Liver (tissue), 9 donors: Measurements from ENCODE around the gene PCDHA8. TPM values are rescaled to one million over a fixed set of nuclear protein-coding genes. Genes with fewer than 3 reads are reported as not detected.

Source experiments
- DNase-seq: peaks from one replicate; pipeline ENCODE4 v3.0.0-alpha.2; 2017; ENCODE audit warnings: low spot score
- H3K27ac ChIP-seq, 2 donors: one replicate each; pipeline ENCODE4 v1.7.0; 2013; ENCODE audit warnings: inconsistent platforms in 2 of 2, low read length in 2 of 2, control low read depth in 1 of 2, low read depth in 1 of 2, mild to moderate bottlenecking in 1 of 2
- H3K27me3 ChIP-seq, 4 donors: one replicate each; pipeline versions ENCODE4 v1.6.1 to v1.7.0; 2013; ENCODE audit warnings: low read length in 3 of 4, inconsistent platforms in 1 of 4, mild to moderate bottlenecking in 1 of 4, moderate library complexity in 1 of 4; ENCODE audit not compliant: control insufficient read depth in 4 of 4, insufficient read depth in 4 of 4
- H3K36me3 ChIP-seq, 4 donors: one replicate each; pipeline versions ENCODE4 v1.6.1 to v1.7.0; 2013; ENCODE audit warnings: low read length in 3 of 4, mild to moderate bottlenecking in 3 of 4, low read depth in 1 of 4, moderate library complexity in 1 of 4; ENCODE audit not compliant: control insufficient read depth in 4 of 4, insufficient read depth in 3 of 4
- H3K4me1 ChIP-seq, 4 donors: one replicate each; pipeline versions ENCODE4 v1.6.1 to v1.7.0; 2013; ENCODE audit warnings: low read length in 3 of 4, mild to moderate bottlenecking in 3 of 4, moderate library complexity in 1 of 4; ENCODE audit not compliant: control insufficient read depth in 4 of 4, insufficient read depth in 4 of 4
- H3K4me3 ChIP-seq, 3 donors: one replicate each; pipeline versions ENCODE4 v1.6.1 to v1.7.0; 2013; ENCODE audit warnings: low read length in 3 of 3, control low read depth in 1 of 3, low read depth in 1 of 3, mild to moderate bottlenecking in 1 of 3
- H3K9ac ChIP-seq, 2 donors: one replicate each; pipeline ENCODE4 v1.7.0; 2013; ENCODE audit warnings: low read length in 2 of 2, mild to moderate bottlenecking in 2 of 2, moderate library complexity in 2 of 2, control low read depth in 1 of 2, low read depth in 1 of 2
- H3K9me3 ChIP-seq, 4 donors: one replicate each; pipeline versions ENCODE4 v1.6.1 to v1.7.0; 2013; ENCODE audit warnings: low read length in 3 of 4; ENCODE audit not compliant: control insufficient read depth in 4 of 4
- ATF3 ChIP-seq: IDR thresholded peaks from 2 replicates; pipeline ENCODE4 v1.6.1; 2016; ENCODE audit warnings: antibody characterized with exemption
- EGR1 ChIP-seq, 2 donors: IDR thresholded peaks; 2 replicates each; pipeline ENCODE4 v1.6.1; 2016 to 2018; ENCODE audit warnings: antibody characterized with exemption in 2 of 2, low read depth in 2 of 2
- FOXA1 ChIP-seq: IDR thresholded peaks from 2 replicates; pipeline ENCODE4 v1.6.1; 2016; ENCODE audit warnings: antibody characterized with exemption
- FOXA2 ChIP-seq: IDR thresholded peaks from 2 replicates; pipeline ENCODE4 v1.6.1; 2016; ENCODE audit warnings: antibody characterized with exemption
- GABPA ChIP-seq, 2 donors: IDR thresholded peaks in 1 of 2; conservative IDR thresholded peaks in 1 of 2; 2 replicates each; pipeline ENCODE4 v1.6.1; 2016; ENCODE audit warnings: antibody characterized with exemption in 2 of 2, mild to moderate bottlenecking in 1 of 2, moderate library complexity in 1 of 2
- HNF4A ChIP-seq, 2 donors: conservative IDR thresholded peaks; 2 replicates each; pipeline ENCODE4 v1.6.1; 2016; ENCODE audit warnings: antibody characterized with exemption in 2 of 2, mild to moderate bottlenecking in 2 of 2
- RAD21 ChIP-seq, 2 donors: IDR thresholded peaks; 2 replicates each; pipeline ENCODE4 v1.6.1; 2016; ENCODE audit warnings: antibody characterized with exemption in 2 of 2, mild to moderate bottlenecking in 2 of 2
- REST ChIP-seq: IDR thresholded peaks from 2 replicates; pipeline ENCODE4 v1.6.1; 2016; ENCODE audit warnings: antibody characterized with exemption, mild to moderate bottlenecking
- SP1 ChIP-seq: IDR thresholded peaks from 2 replicates; pipeline ENCODE4 v1.6.1; 2018; ENCODE audit warnings: antibody characterized with exemption, mild to moderate bottlenecking
- TAF1 ChIP-seq: conservative IDR thresholded peaks from 2 replicates; pipeline ENCODE4 v1.6.1; 2016; ENCODE audit warnings: antibody characterized with exemption, mild to moderate bottlenecking
- YY1 ChIP-seq: IDR thresholded peaks from 2 replicates; pipeline ENCODE4 v1.6.1; 2016; ENCODE audit warnings: antibody characterized with exemption, mild to moderate bottlenecking
- ZBTB33 ChIP-seq: IDR thresholded peaks from 2 replicates; pipeline ENCODE4 v1.6.1; 2016; ENCODE audit warnings: antibody characterized with exemption
- WGBS: extraction: QIAGEN DNeasy Blood & Tissue Kit; methylation state at CpG from one replicate; pipeline ENCODE4 v1.1.7; 2013; 5-methylcytosine and 5-hydroxymethylcytosine counted together
- polyA plus RNA-seq, 2 donors: library from polyadenylated mRNA; stranded (reverse) in 1 of 2; unstranded in 1 of 2; fragments of 200-250 nt in 1 of 2; fragments of >200 nt in 1 of 2; fragmentation: Nextera tagmentation in 1 of 2; extraction: Ambion mirVana in 1 of 2; gene quantifications; one replicate each; pipeline versions ENCODE4 v1.2.1 to v1.2.3, GENCODE V29; 2013 to 2015
- total RNA-seq, 2 donors: library from RNA; depleted of rRNA; stranded (reverse); fragments of >200 nt; gene quantifications; one replicate each; pipeline ENCODE4 v1.2.3, GENCODE V29; 2014
- TF ChIP-seq, protein P1 (sequence below): IDR thresholded peaks from 2 replicates; pipeline ENCODE4 v1.6.1; 2016; ENCODE audit warnings: antibody characterized with exemption
- donor health status: healthy.
- donor health status: healthy.
- donor health status: healthy.
- donor health status: healthy.
- donor health status: healthy.

Gene PCDHA8
- total and polyA plus RNA-seq, 4 donors = under 0.01 TPM; not detected in 3

GRCh38 chr5:140835622-140836510, 5.1 kb upstream of the PCDHA8 start:
- WGBS = 43% methylated on average over 103 of the region's 103 CpGs
- no peak for DNase-seq
- H3K9me3 ChIP-seq = peaks cover 9 to 18% (median 14%) of the 10 kb centered on the region in 4 donors
- no peak overlapping the region for H3K9ac ChIP-seq
- no peak overlapping the region for H3K27ac ChIP-seq
- peaks cover 0 to 8% (median 3%) of the 10 kb centered on the region in 4 donors for H3K27me3 ChIP-seq
- no peak overlapping the region for H3K4me3 ChIP-seq
- TF ChIP-seq GABPA (IDR thresholded peaks at IDR 0.05 in 1 of 2, conservative IDR thresholded peaks at IDR 0.05 in 1 of 2) (no peak), REST (no peak), HNF4A (conservative IDR thresholded peaks at IDR 0.05) (no peak), RAD21 (IDR thresholded peaks at IDR 0.05) (no peak), ATF3 (no peak), ZBTB33 (no peak), FOXA2 (no peak), YY1 (no peak), SP1 (no peak), EGR1 (IDR thresholded peaks at IDR 0.05; ENCODE audit: low read depth in 2 of 2) (no peak), TAF1 (no peak)
- TF ChIP-seq, protein P1, sequence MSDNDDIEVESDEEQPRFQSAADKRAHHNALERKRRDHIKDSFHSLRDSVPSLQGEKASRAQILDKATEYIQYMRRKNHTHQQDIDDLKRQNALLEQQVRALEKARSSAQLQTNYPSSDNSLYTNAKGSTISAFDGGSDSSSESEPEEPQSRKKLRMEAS = no peak
- no peaks in the 10 kb centered on the region for H3K36me3 ChIP-seq
- no peaks in the 10 kb centered on the region for H3K4me1 ChIP-seq

- WGBS = 44% methylated on average over 87 of the region's 87 CpGs
- Histone ChIP-seq H3K9ac (no peak overlapping the region), H3K27me3 (peaks cover 0 to 4% (median under 1%) of the 10 kb centered on the region in 4 donors), H3K9me3 (peaks cover 7 to 20% (median 12%) of the 10 kb centered on the region in 4 donors), H3K36me3 (no peaks in the 10 kb centered on the region), H3K4me3 (peak overlapping the region in 2 of 3 donors; percentile 4 to 23), H3K27ac (no peak overlapping the region), H3K4me1 (no peaks in the 10 kb centered on the region)
- DNase-seq = no peak
- TF ChIP-seq FOXA2 = no peak
- no peak for TF ChIP-seq REST
- TF ChIP-seq, protein P1 = no peak
- no peak for TF ChIP-seq ZBTB33
- TF ChIP-seq FOXA1 = no peak
- TF ChIP-seq HNF4A (conservative IDR thresholded peaks at IDR 0.05) = no peak
- no peak for TF ChIP-seq GABPA (IDR thresholded peaks at IDR 0.05 in 1 of 2, conservative IDR thresholded peaks at IDR 0.05 in 1 of 2)
- TF ChIP-seq ATF3 = no peak
Observed at GRCh38 chr5:140842798-140843733, 2.1 kb downstream of the PCDHA8 start.
